HG03064 (cell line): ENCODE data around the gene FBXW2.

Experiments
- ATAC-seq: cut with Tn5 transposase; IDR thresholded peaks from one replicate; pipeline ENCODE4 v1.9.1; 2021; ENCODE audit warnings: low read depth; ENCODE audit not compliant: unreplicated experiment

FBXW2 gene

GRCh38 chr9:120779227-120779626, 14.0 kb downstream of the FBXW2 start:
- ATAC-seq, result no peak

DNA sequence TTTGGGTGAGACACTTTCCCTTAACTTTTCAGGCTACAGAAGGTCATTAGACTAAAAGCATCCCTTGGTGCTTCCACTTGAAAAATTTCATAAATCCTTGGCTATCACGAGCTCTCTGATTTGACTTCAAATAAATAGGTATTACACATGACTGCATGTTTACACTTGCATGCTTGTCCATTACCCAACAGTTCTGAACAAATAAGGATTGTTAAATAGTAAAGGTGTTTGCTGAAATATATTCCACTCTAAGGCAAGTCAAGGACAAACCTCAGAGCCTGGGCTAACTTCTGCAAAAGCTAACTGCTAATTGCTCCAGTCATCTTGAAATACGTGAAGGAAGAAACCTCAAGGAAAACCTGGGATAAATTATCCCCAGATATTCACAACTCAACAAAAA, 14.5 kb downstream of the FBXW2 start:
- ATAC-seq, result no peak

DNA sequence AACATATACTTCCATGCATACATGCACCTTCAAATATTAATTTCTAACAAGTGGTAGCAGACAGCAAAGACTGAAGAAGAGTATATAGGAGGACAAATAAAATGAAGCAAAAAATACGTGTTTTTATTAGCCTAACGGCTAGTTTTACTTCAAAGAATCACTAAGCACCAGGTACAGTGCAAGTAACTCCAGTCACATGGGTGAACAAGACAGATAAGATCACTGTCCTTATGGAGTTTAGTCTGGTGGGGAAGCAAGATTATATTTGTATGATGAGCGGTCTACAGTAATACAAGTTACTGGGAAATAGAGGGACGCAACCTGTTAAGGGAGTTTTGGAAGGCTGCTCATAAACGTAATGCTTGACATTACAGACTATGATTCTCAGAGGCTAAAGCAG, 16.0 kb downstream of the FBXW2 start:
- no peak for ATAC-seq

GRCh38 chr9:120776788-120777187, 16.4 kb downstream of the FBXW2 start:
- ATAC-seq, result no peak

DNA sequence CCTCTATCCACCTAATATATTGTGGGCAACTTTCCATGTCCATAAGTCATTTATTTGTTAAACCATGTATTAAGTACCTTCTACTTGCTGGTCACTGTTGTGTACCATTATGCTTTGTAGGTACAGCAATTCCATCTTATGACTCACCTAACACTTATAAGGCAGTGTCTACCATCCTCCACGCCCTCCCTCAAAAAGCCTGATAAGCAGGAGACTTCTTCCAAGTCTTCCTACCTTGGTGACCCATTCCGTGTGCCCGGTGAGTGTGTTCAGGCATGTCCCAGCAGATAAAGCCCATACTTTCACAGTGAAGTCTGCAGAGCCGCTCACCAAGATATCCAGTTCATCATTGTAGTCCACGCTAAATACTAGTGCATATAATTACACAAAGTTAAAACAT, 17.4 kb downstream of the FBXW2 start:
- no peak for ATAC-seq

DNA sequence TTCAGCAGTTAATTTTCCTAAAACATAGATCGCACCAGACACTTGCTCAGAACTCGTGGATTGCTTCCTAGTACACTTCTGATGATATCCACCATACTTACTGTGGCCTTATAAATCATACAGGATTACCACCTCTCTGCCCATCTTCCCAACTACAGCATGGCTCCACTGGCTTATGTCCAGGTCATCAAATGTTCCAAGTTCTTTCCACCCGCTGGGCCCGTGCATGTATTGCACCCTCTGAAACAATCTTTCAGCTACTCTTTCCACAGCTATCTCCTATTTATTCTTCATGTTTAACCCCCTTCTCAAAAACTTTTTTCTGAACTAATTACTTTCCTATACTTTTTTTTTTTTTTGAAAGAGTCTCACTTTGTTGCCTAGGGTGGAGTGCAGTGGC, 18.5 kb downstream of the FBXW2 start:
- ATAC-seq, result no peak

GRCh38 chr9:120773256-120773655, 20.0 kb downstream of the FBXW2 start:
- no peak for ATAC-seq

DNA sequence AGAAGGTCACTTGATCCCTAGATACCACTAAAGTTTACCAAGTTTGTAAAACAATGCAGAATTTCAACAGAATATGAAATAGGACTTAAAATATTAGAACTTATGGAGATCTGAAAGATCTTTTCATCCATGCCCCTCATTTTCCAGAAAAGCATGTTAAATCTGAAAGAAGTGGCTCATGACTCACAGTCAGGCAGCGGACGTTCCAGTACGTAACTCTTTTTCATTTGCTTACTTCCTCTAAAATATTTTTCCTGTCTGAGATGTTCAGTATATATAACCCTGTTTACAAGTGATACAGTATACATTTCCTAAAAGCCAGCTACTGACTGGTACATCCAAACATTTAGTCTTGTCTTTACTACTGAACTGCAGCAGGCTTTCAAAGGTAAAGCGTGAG, 22.3 kb downstream of the FBXW2 start:
- no peak for ATAC-seq

- no peak for ATAC-seq
Measured at GRCh38 chr9:120768886-120769285, 24.3 kb downstream of the FBXW2 start.

GRCh38 chr9:120768247-120768646, 25.0 kb downstream of the FBXW2 start:
- no peak for ATAC-seq

- no peak for ATAC-seq
Measured at GRCh38 chr9:120767451-120767850, 25.8 kb downstream of the FBXW2 start.

GRCh38 chr9:120765910-120766425, 27.2 kb downstream of the FBXW2 start:
- no peak for ATAC-seq

DNA sequence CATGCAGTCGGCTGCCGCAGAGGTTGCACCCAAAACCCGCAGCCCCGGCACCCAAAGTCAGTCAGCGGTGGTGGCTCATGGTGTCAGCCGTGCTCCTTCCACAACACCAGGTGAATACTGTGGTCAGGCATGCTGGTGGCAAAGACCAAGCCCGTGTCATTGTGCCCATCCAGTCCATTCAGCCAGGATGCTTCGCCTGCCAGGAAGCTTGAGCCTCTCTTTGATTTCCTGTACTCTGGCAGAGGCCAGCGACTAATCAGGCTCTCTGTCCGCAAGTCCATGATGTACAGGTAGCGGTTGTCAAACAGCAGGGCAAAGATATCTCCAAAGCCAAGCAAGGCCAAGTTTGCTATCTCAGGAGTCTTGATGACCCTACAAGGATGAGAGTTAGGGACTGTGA, 28.7 kb downstream of the FBXW2 start:
- no peak for ATAC-seq

DNA sequence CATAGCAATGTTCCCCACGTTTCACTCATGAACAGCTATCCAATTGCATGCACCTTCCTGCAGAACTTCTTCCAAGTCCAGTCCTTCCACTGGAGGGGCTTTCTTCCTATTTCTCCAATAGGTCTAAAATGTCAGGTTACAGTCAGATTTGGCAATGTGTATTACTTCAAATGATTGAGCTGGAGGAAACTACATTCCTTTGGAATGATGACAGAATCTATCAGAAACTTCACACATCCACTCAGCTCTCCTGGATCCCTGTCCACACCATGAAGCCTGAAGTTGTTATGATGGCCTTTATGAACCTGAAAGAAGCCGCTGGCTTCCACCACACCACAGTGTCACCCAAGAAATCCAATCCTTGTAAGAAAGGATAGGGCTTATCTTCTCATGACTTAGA, 32.2 kb downstream of the FBXW2 start:
- no peak for ATAC-seq

- no peak for ATAC-seq
Measured at GRCh38 chr9:120759755-120760400, 33.3 kb downstream of the FBXW2 start.

DNA sequence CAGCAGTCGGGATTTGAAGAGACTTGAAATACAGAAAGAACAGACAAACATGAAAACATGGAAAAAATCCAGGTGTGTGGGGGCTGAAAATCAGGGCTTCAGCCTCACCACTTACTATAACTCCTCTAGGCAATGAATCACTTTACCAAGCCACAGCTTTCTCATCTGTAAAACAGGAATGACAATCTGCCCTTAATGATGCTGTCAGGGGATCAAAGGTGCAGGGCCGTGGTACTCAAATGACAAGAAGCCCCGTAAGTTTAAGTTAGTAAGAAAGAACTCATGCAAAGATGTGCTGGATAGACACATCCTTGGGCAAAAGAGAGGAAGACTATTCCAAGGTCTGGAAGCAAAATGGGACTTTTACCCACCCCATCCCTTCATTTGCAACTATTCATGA, 34.7 kb downstream of the FBXW2 start:
- ATAC-seq, result no peak

DNA sequence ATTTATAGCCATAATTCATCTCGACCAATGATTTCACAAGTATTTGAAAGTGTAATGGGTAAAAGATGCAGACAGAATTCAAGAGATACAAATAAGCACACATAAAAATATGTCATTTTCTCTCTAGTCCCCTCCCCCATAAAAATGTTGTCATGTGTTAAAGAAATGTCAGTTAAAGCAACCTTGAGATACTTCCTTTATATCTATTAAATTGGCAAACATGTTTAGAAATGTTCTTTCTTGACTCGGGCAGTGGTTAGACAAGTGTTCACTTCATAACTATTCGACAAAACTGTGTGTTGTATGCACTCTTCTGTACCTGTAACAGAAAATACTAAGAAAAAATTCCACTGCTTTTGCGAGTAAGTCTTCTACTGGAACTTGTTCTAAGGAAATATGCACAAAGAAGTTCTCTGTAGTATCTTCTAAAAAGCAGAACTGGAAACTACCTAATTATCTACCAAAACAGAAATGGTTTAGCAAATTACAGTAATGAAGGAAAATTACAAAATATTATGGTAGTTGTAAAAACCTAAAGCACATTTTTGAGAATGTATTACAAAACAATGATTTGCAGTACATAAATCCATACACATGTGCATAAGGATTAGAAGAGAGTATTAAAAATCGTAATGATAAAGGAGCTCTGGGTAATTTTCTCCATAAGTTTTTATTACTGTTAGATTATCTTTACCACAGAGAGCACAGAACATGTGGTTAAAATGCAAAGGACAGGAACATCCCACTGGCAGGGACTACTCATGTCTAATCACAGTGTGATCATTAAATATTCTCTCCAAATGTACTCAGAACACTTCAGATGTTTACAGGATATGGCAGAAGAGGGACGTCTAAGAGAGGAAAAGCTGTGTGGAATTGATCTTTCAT, 35.9 kb downstream of the FBXW2 start:
- ATAC-seq, result no peak

DNA sequence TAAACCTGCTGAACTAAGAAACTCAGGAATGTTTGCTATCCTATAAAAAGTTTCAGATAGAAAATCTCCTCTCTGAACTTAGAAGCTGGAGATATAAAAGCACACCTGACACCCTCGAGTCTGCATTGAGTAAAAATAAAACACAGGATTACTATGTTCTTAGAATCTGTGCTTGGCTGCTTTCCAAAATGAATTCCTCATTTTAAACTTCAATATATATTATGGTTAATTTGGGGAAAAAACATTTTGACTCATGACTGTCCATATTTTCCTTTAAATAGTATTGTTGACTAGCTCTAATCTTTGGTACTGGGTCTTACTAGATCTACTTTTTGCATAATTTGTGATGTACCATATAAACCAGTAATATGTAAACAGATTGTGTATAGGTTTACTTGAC, 36.7 kb downstream of the FBXW2 start:
- ATAC-seq, result no peak

DNA sequence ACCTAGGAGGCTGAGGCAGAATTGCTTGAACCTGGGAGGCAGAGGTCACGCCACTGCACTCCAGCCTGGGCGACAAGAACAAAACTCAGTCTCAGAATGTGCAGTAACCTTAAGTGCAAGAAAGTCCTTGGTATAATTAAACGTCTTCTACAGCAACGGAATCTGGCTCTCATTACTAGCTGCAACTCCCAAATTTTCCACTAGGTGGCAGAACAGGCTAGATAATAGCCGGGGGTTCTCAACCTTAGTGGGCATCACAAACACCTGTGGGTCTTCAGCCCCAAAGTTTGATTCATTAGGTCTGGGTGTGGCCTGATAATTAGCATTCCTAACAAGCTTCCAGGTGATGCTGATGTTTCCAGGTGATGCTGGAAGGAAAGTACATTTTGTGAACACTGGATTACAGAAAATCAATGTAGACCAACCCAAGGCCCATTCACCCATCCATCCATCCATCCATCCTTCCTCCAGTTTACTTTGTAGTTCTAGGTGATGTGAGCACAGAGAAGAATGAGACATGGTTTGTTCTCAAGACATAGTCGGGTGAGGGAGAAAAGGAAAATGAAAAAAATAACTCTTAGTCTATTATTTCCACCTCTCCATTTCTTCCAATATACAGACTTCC, 37.3 kb downstream of the FBXW2 start:
- no peak for ATAC-seq

DNA sequence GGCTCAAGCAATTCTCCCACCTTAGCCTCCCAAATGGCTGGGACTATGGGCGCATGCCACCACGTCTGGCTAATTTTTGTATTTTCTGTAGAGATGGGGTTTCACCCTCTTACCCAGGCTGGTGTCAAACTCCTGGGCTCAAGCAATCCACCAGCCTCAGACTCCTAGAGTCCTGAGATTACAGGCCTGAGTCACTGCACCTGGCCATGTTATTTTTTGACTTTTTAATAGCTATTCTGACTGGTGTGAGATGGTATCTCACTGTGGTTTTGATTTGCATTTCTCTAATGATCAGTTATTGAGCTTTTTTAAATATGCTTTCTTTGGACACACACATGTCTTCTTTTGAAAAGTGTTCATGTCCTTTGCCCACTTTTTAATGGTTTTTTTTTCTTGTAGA, 38.2 kb downstream of the FBXW2 start:
- no peak for ATAC-seq

DNA sequence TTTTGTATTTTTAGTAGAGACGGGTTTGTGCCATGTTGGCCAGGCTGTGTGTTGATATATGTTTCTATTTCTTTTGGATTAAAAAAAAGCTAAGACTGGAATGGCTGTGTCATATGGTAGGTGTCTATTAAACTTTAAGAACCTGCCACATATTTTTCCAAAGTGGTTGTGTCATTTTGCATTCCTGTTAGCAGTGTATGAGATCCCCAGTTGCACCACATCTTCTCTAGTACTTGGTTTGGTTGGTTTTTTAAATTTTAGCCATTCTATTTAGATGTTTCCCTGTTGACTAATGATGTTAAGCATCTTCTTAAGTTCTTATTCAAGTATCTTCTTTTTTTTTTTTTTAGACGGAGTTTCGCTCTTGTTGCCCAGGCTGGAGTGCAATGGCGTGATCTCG, 42.8 kb downstream of the FBXW2 start:
- ATAC-seq, result no peak
